K562 (cell line): ENCODE data around the gene GALNT16. TPM values are rescaled to one million over a fixed set of nuclear protein-coding genes. Genes with fewer than 3 reads are reported as not detected.

ENCODE experiments used
- ATAC-seq: fragments of 200-7000 bp; cut with Tn5 transposase; 3 replicates; pipeline ENCODE4 v1.9.1; 2020; ENCODE audit warnings: moderate library complexity
- BruUV-seq: library from RNA; stranded (reverse); fragments of 400-500 nt; replicated peaks from 2 replicates; lab custom pipeline; 2021; lab: Mats Ljungman, UMichigan
- CTCF ChIA-PET: fragments of 300-600 bp; formaldehyde crosslinking; extraction: SDS; loops from one replicate; lab custom pipeline; 2021; ENCODE audit warnings: low intra/inter-chr PET ratio; lab: Yijun Ruan, JAX
- POLR2A ChIA-PET: fragments of 300-600, 350-650 bp; sonication (Branson Sonifier 250); formaldehyde crosslinking; extraction: SDS; loops from one replicate; lab custom pipeline; 2021; ENCODE audit warnings: antibody characterized with exemption, inconsistent platforms; lab: Yijun Ruan, JAX
- DNase-seq, 4 experiments: peaks; one replicate each; pipeline versions ENCODE4 v3.0.0 to v3.0.0-alpha.2; 2011 to 2018; ENCODE audit warnings: low spot score in 3 of 4, mixed read lengths in 3 of 4; ENCODE audit errors: extremely low read depth in 1 of 4
- FAIRE-seq: peaks from 2 replicates; lab custom pipeline; 2011; peaks lifted over from hg19 to GRCh38; lab: Jason Lieb, UNC
- H2AFZ ChIP-seq: 2 replicates; pipeline ENCODE4 v1.6.0; 2011; ENCODE audit warnings: low read depth, low read length, control low read depth, inconsistent platforms
- H3K27ac ChIP-seq: fragments of 200-600 bp; 3 replicates; pipeline ENCODE4 v1.8.0; 2011; ENCODE audit warnings: low read depth, mild to moderate bottlenecking, control low read depth, inconsistent platforms, low read length, moderate library complexity, mixed read lengths; ENCODE audit errors: extremely low read depth
- H3K27me3 ChIP-seq, 2 experiments: fragments of 300-600 bp in 1 of 2; 2 replicates in 1 of 2; 3 replicates in 1 of 2; pipeline versions ENCODE4 v1.6.0 to v1.8.0; 2011; ENCODE audit warnings: inconsistent platforms in 2 of 2, low read length in 2 of 2, mild to moderate bottlenecking in 1 of 2, mixed read lengths in 1 of 2, moderate library complexity in 1 of 2; ENCODE audit not compliant: control insufficient read depth in 2 of 2, insufficient read depth in 2 of 2
- H3K36me3 ChIP-seq: fragments of 300-600 bp; 3 replicates; pipeline ENCODE4 v1.8.0; 2011; ENCODE audit warnings: mild to moderate bottlenecking, low read length, inconsistent platforms; ENCODE audit not compliant: control insufficient read depth, insufficient read depth
- H3K4me1 ChIP-seq, 2 experiments: fragments of 200-600 bp in 1 of 2; replicated peaks in 1 of 2; 2 replicates in 1 of 2; 3 replicates in 1 of 2; pipeline versions ENCODE4 v1.5.1 to v1.8.0; 2011; ENCODE audit warnings: inconsistent platforms in 2 of 2, low read length in 2 of 2, mild to moderate bottlenecking in 1 of 2, mixed read lengths in 1 of 2, moderate library complexity in 1 of 2; ENCODE audit not compliant: control insufficient read depth in 2 of 2, insufficient read depth in 2 of 2
- H3K4me2 ChIP-seq: 2 replicates; pipeline ENCODE4 v1.6.1; 2011; ENCODE audit warnings: low read length, control low read depth, inconsistent platforms, mixed read lengths; ENCODE audit not compliant: insufficient read depth
- H3K4me3 ChIP-seq: fragments of 200-600 bp; sonication (generic), shearing (Covaris generic); 2 replicates; pipeline ENCODE4 v1.5.1; 2016; ENCODE audit warnings: control low read depth, inconsistent platforms
- H3K79me2 ChIP-seq: fragments of 200-600 bp; 3 replicates; pipeline ENCODE4 v1.8.0; 2011; ENCODE audit warnings: low read length, inconsistent platforms; ENCODE audit not compliant: control insufficient read depth, insufficient read depth
- H3K9ac ChIP-seq, 2 experiments: 2 replicates each; pipeline versions ENCODE4 v1.6.0 to v1.6.1; 2011; ENCODE audit warnings: low read depth in 2 of 2, low read length in 2 of 2, control low read depth in 1 of 2, inconsistent platforms in 1 of 2, mild to moderate bottlenecking in 1 of 2, mixed read lengths in 1 of 2; ENCODE audit not compliant: insufficient read depth in 1 of 2
- H3K9me1 ChIP-seq: one replicate; pipeline ENCODE4 v1.6.0; 2011; ENCODE audit warnings: inconsistent platforms, mild to moderate bottlenecking, low read length, moderate library complexity; ENCODE audit not compliant: control insufficient read depth, insufficient read depth
- H3K9me3 ChIP-seq: replicated peaks from 2 replicates; pipeline ENCODE4 v1.5.1; 2011; ENCODE audit warnings: low read depth, low read length, inconsistent platforms; ENCODE audit not compliant: control insufficient read depth, insufficient read depth
- H4K20me1 ChIP-seq: replicated peaks from 2 replicates; pipeline ENCODE4 v1.6.1; 2011; ENCODE audit warnings: low read length, inconsistent platforms, mixed read lengths; ENCODE audit not compliant: control insufficient read depth, insufficient read depth
- ATF7 ChIP-seq: fragments of 450-650 bp; IDR thresholded peaks from 2 replicates; pipeline ENCODE4 v1.7.1; 2014; ENCODE audit warnings: mild to moderate bottlenecking, moderate library complexity
- CCNT2 ChIP-seq: IDR thresholded peaks from 2 replicates; pipeline ENCODE4 v1.6.1; 2011; ENCODE audit warnings: borderline replicate concordance, low read depth, mild to moderate bottlenecking, moderate library complexity, mixed read lengths, low read length; ENCODE audit not compliant: insufficient read length; ENCODE audit errors: extremely low read depth
- CHD7 ChIP-seq: fragments of 200-600 bp; sonication (generic); IDR thresholded peaks from one replicate; pipeline ENCODE4 v1.6.1; 2012; ENCODE audit warnings: mild to moderate bottlenecking, low read depth, low read length, inconsistent platforms
- CREBBP ChIP-seq: IDR thresholded peaks from one replicate; pipeline ENCODE4 v1.6.1; 2012; ENCODE audit warnings: low read depth, mild to moderate bottlenecking, control low read depth, inconsistent platforms, low read length
- FOSL1 ChIP-seq: fragments of 200-800 bp; sonication (Bioruptor generic); conservative IDR thresholded peaks from 2 replicates; pipeline ENCODE4 v1.6.1; 2016; ENCODE audit warnings: missing genetic modification characterization, missing compliant biosample characterization
- HNRNPUL1 ChIP-seq: fragments of 200-400 bp; formaldehyde crosslinking; IDR thresholded peaks from 2 replicates; pipeline ENCODE4 v1.6.1; 2017; ENCODE audit warnings: low read length
- SMC3 ChIP-seq: conservative IDR thresholded peaks from 2 replicates; pipeline ENCODE4 v1.6.1; 2011; ENCODE audit warnings: low read depth, low read length, improper control_type of control experiment; ENCODE audit not compliant: insufficient read depth
- SRSF9 ChIP-seq: fragments of 200-400 bp; formaldehyde crosslinking; IDR thresholded peaks from 2 replicates; pipeline ENCODE4 v1.6.1; 2017; ENCODE audit warnings: low read depth, low read length, borderline replicate concordance
- TAF7 ChIP-seq: fragments of 450-650 bp; IDR thresholded peaks from 2 replicates; pipeline ENCODE4 v1.6.1; 2016; ENCODE audit warnings: missing genetic modification characterization, missing compliant biosample characterization
- TSC22D4 ChIP-seq: fragments of 450-650 bp; IDR thresholded peaks from 2 replicates; pipeline ENCODE4 v1.6.1; 2016; ENCODE audit warnings: missing genetic modification characterization, missing biosample characterization, control low read depth
- ZNF561 ChIP-seq: fragments of 450-650 bp; formaldehyde crosslinking; conservative IDR thresholded peaks from 2 replicates; pipeline ENCODE4 v1.4.0; 2020; ENCODE audit warnings: mild to moderate bottlenecking, moderate library complexity
- ZNF717 ChIP-seq: fragments of 250-450 bp; sonication (Bioruptor Pico); IDR thresholded peaks from 2 replicates; pipeline ENCODE4 v1.5.0; 2021
- WGBS: fragments of 100-300 bp; shearing (Covaris generic); methylation state at CpG from one replicate; pipeline ENCODE4 v1.1.6; 2016; ENCODE audit warnings: low coverage, mixed read lengths; ENCODE audit not compliant: insufficient coverage; ENCODE audit errors: missing lambda C conversion rate; 5-methylcytosine and 5-hydroxymethylcytosine counted together
- in situ Hi-C: fragments of 300-500 bp; cut with MboI; formaldehyde crosslinking; loops from 4 replicates; pipeline ENCODE4 v1.15.0; 2018; ENCODE audit warnings: inconsistent platforms, mixed read lengths
- intact Hi-C: fragments of 100-400 bp; cut with micrococcal nuclease; formaldehyde crosslinking; loops from 2 replicates; pipeline ENCODE4 v1.14.2; 2022
- polyA plus RNA-seq, 8 experiments: library from polyadenylated mRNA; depleted of rRNA in 4 of 8; stranded (reverse) in 5 of 8; unstranded in 3 of 8; fragments of >200 nt; fragmentation: Nextera tagmentation in 2 of 8; fragmentation: Illumina TruSeq in 1 of 8; extraction: Ambion mirVana in 2 of 8; extraction: Trizol in 1 of 8; gene quantifications; 2 replicates each; pipeline versions ENCODE4 v1.2.1 to v1.2.3, GENCODE V29; 2011 to 2014; ENCODE audit warnings: inconsistent platforms in 1 of 8, missing spikeins in 1 of 8
- total RNA-seq, 7 experiments: library from RNA; depleted of rRNA in 6 of 7; stranded (reverse); fragments of >200 nt in 6 of 7; fragmentation: Illumina TruSeq in 2 of 7; extraction: Trizol in 2 of 7; gene quantifications; 2 replicates each; pipeline versions ENCODE4 v1.2.1 to v1.2.3, GENCODE V29; 2011 to 2021; ENCODE audit warnings: low replicate concordance in 1 of 7

The GALNT16 gene
- total and polyA plus RNA-seq, 9 of the 15 experiments (the other 6 are each of a cell fraction or from before 2014, with no cell fraction given): not detected

GRCh38 chr14:69375722-69376121 is 115.8 kb downstream of the GALNT16 start:
- CTCF ChIA-PET: no interaction called here
- TF ChIP-seq FOSL1 (tag) (no peak), ZNF717 (no peak), CCNT2 (no peak), SMC3 (no peak), ZNF561 (CRISPR knock-in tag) (no peak), CHD7 (no peak), TSC22D4 (no peak), SRSF9 (no peak), HNRNPUL1 (no peak), CREBBP (no peak), ATF7 (no peak), TAF7 (tag) (no peak)

More at GRCh38 chr14:69375722-69376121, 115.8 kb downstream of the GALNT16 start:
- in situ Hi-C loops (no loop called here), intact Hi-C loops (no loop called here)
- H3K9ac ChIP-seq: no peak overlapping the region
- 75% methylated on average over 4 of the region's 5 CpGs for WGBS
- BruUV-seq: no TSS peak
- H3K36me3 ChIP-seq: peaks cover 36% of the 10 kb centered on the region
- H3K9me3 ChIP-seq: no peaks in the 10 kb centered on the region
- H3K27ac ChIP-seq: no peak overlapping the region
- no peak overlapping the region for H3K4me3 ChIP-seq
- 0 out of 2 replicates have a peak, but pooled peaks cover 4% of the 10 kb centered on the region for H4K20me1 ChIP-seq
- no peaks in the 10 kb centered on the region for H3K4me1 ChIP-seq
- no peak for ATAC-seq
- no peak for FAIRE-seq
- H3K4me2 ChIP-seq: no peak overlapping the region
- H2AFZ ChIP-seq: no peak overlapping the region
- no peak for DNase-seq
- H3K79me2 ChIP-seq: no peaks in the 10 kb centered on the region
- no peaks in the 10 kb centered on the region for H3K27me3 ChIP-seq
- POLR2A ChIA-PET: interaction anchor here (0.7 to 1.6 kb wide), 5 partner anchors 9 to 231 kb away, joined by 3 to 4 read pairs (median 3); partner anchors contain the start of genes ERH and SLC39A9
- H3K9me1 ChIP-seq: no peaks in the 10 kb centered on the region
